Peyer's patch (tissue), 4 donors: ENCODE results near the gene SPON1. TPM values are rescaled to one million over a fixed set of nuclear protein-coding genes. Genes with fewer than 3 reads are reported as not detected.
"Not testable (repeated sequence)": the region's sequence is repeated elsewhere in the genome, so short reads cannot be mapped to it uniquely, and the experiment has no call there.

Experiments
- DNase-seq, 3 donors: peaks; one replicate each; pipeline ENCODE4 v3.0.0-alpha.2; 2017 to 2019
- H3K27ac ChIP-seq, 4 donors: fragments of 200-600 bp; sonication (generic); one replicate each; pipeline ENCODE4 v1.5.1; 2016 to 2019
- H3K27me3 ChIP-seq, 2 donors: fragments of 200-600 bp; sonication (generic); one replicate each; pipeline ENCODE4 v1.5.1; 2019
- H3K36me3 ChIP-seq, 3 donors: fragments of 200-600 bp; sonication (generic); one replicate each; pipeline ENCODE4 v1.5.1; 2016 to 2019
- H3K4me1 ChIP-seq, 4 donors: fragments of 200-600 bp; sonication (generic); one replicate each; pipeline ENCODE4 v1.5.1; 2016 to 2019
- H3K4me3 ChIP-seq, 4 donors: fragments of 200-600 bp; sonication (generic); 1 replicate in 3 of 4; 2 replicates in 1 of 4; pipeline ENCODE4 v1.5.1; 2016 to 2019; ENCODE audit warnings: mild to moderate bottlenecking in 1 of 4
- H3K9me3 ChIP-seq, 4 donors: fragments of 200-600 bp; sonication (generic); one replicate each; pipeline ENCODE4 v1.5.1; 2016 to 2019; ENCODE audit warnings: mild to moderate bottlenecking in 1 of 4
- POLR2A ChIP-seq, 2 donors: fragments of 450-650 bp; IDR thresholded peaks; one replicate each; pipeline ENCODE4 v1.5.1; 2017; ENCODE audit warnings: antibody characterized with exemption in 2 of 2, mild to moderate bottlenecking in 2 of 2, moderate library complexity in 2 of 2
- total RNA-seq, 4 donors: library from RNA; depleted of rRNA; stranded (reverse); fragments of >200 nt; gene quantifications; one replicate each; pipeline ENCODE4 v1.1.0, GENCODE V29; 2016
- TF ChIP-seq, protein P1 (sequence below), 6 experiments: fragments of 450-650 bp in 4 of 6; fragments of 200-600 bp in 2 of 6; sonication (generic) in 1 of 6; IDR thresholded peaks; one replicate each; pipeline ENCODE4 v1.5.1; 2017 to 2019; ENCODE audit warnings: antibody characterized with exemption in 6 of 6, mild to moderate bottlenecking in 3 of 6, moderate library complexity in 1 of 6

Gene SPON1
- total RNA-seq, 4 donors from 2014 or later, result 26.4 to 53.8 (median 48.3) TPM

GRCh38 chr11:13928566-13929251, 33.8 kb upstream of the SPON1 start:
- no peak for TF ChIP-seq POLR2A (IDR thresholded peaks at IDR 0.05)
- TF ChIP-seq, protein P1, sequence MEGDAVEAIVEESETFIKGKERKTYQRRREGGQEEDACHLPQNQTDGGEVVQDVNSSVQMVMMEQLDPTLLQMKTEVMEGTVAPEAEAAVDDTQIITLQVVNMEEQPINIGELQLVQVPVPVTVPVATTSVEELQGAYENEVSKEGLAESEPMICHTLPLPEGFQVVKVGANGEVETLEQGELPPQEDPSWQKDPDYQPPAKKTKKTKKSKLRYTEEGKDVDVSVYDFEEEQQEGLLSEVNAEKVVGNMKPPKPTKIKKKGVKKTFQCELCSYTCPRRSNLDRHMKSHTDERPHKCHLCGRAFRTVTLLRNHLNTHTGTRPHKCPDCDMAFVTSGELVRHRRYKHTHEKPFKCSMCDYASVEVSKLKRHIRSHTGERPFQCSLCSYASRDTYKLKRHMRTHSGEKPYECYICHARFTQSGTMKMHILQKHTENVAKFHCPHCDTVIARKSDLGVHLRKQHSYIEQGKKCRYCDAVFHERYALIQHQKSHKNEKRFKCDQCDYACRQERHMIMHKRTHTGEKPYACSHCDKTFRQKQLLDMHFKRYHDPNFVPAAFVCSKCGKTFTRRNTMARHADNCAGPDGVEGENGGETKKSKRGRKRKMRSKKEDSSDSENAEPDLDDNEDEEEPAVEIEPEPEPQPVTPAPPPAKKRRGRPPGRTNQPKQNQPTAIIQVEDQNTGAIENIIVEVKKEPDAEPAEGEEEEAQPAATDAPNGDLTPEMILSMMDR (IDR thresholded peaks at IDR 0.05), result no peak
- Histone ChIP-seq H3K27me3 (no peaks in the 10 kb centered on the region), H3K4me1 (peaks cover 0 to 8% (median 5%) of the 10 kb centered on the region in 4 donors), H3K4me3 (no peak overlapping the region), H3K27ac (no peak overlapping the region), H3K36me3 (no peaks in the 10 kb centered on the region), H3K9me3 (no peaks in the 10 kb centered on the region)
- DNase-seq, result no peak

- TF ChIP-seq POLR2A (IDR thresholded peaks at IDR 0.05), result no peak
- TF ChIP-seq, protein P1 (IDR thresholded peaks at IDR 0.05), result no peak
- no peak for DNase-seq
- Histone ChIP-seq H3K4me3 (no peak overlapping the region), H3K27ac (no peak overlapping the region), H3K27me3 (no peaks in the 10 kb centered on the region), H3K36me3 (no peaks in the 10 kb centered on the region), H3K9me3 (peaks cover 0 to 5% (median 0%) of the 10 kb centered on the region in 4 donors), H3K4me1 (peaks cover 0 to 8% (median 1%) of the 10 kb centered on the region in 4 donors)
These were observed 33.1 kb upstream of the SPON1 start for GRCh38 chr11:13929395-13929891.

GRCh38 chr11:13931356-13931755, 31.2 kb upstream of the SPON1 start:
- DNase-seq, result no peak
- Histone ChIP-seq H3K27ac (no peak overlapping the region), H3K36me3 (no peaks in the 10 kb centered on the region), H3K4me1 (peaks cover 0 to 8% (median 0%) of the 10 kb centered on the region in 4 donors), H3K9me3 (peaks cover 0 to 5% (median 0%) of the 10 kb centered on the region in 4 donors), H3K4me3 (no peak overlapping the region), H3K27me3 (no peaks in the 10 kb centered on the region)
- no peak for TF ChIP-seq POLR2A (IDR thresholded peaks at IDR 0.05)
- TF ChIP-seq, protein P1 (IDR thresholded peaks at IDR 0.05), result no peak

- not testable (repeated sequence) for H3K4me1 ChIP-seq, H3K27ac ChIP-seq, H3K27me3 ChIP-seq, H3K9me3 ChIP-seq, H3K4me3 ChIP-seq, H3K36me3 ChIP-seq, DNase-seq
These were observed 25.4 kb upstream of the SPON1 start for GRCh38 chr11:13937154-13937553.

GRCh38 chr11:13938829-13939228, 23.7 kb upstream of the SPON1 start:
- not testable (repeated sequence) for H3K27me3 ChIP-seq, H3K9me3 ChIP-seq, H3K4me3 ChIP-seq, H3K36me3 ChIP-seq, H3K27ac ChIP-seq, H3K4me1 ChIP-seq
- DNase-seq, result peak in 2 of 3 donors; percentile 34 to 64

DNA sequence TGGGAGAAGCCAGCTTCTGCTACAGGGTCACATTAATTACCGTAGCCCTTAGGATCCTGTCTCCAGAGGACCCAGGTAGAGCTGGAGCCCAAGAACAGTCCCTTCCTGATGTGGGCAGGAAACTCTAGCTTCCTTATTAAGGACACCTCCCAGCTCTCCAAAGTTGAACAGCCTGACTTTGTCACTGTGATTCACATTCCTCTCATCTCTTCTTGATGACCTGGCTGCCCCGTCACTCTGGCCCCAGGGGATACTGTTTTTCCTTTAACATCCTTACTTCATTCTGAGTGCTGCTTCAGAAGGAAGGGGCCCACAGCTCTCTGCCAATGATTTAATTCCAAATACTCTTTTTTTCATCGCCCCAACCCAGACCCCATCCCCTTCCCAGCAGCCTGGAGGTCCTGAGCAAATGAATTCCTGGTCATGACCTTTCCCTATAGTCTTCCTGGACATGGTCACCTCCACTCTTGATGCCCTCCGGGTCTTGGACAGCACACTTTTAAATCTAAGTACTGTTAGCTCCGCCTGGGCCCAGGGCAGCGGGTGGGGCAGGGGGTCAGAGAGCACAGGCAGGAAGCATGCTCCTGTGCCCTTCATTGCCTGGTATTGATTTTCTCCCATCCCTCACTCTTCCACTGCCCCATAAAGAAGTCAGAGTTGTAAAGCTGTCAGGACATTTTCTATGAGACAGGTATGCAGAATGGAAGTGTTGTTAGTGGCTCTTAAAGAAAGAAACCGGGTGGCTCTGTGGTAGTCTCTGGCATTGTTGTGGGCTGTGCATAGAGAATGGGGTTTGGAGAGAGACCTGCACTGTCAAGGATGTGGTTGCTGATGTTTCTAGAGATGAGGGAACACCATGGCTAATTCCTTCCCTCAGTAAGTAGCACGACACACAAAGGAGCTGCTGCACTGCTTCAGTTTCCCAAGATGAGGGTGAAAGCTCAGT, 22.3 kb upstream of the SPON1 start:
- H3K4me3 ChIP-seq, result no peak overlapping the region
- no peaks in the 10 kb centered on the region for H3K9me3 ChIP-seq
- H3K36me3 ChIP-seq, result no peaks in the 10 kb centered on the region
- no peaks in the 10 kb centered on the region for H3K27me3 ChIP-seq
- DNase-seq, result peak in 2 of 3 donors; percentile 21 to 59
- no peak overlapping the region for H3K27ac ChIP-seq
- no peaks in the 10 kb centered on the region for H3K4me1 ChIP-seq
- TF ChIP-seq, protein P1 (IDR thresholded peaks at IDR 0.05), result no peak
